ENCODE data around the gene TBX2. TPM values are rescaled to one million over a fixed set of nuclear protein-coding genes. Genes with fewer than 3 reads are reported as not detected.

Gene TBX2
- total RNA-seq, 2 donors from 2014 or later, result 5.0 to 5.3 TPM

DNA sequence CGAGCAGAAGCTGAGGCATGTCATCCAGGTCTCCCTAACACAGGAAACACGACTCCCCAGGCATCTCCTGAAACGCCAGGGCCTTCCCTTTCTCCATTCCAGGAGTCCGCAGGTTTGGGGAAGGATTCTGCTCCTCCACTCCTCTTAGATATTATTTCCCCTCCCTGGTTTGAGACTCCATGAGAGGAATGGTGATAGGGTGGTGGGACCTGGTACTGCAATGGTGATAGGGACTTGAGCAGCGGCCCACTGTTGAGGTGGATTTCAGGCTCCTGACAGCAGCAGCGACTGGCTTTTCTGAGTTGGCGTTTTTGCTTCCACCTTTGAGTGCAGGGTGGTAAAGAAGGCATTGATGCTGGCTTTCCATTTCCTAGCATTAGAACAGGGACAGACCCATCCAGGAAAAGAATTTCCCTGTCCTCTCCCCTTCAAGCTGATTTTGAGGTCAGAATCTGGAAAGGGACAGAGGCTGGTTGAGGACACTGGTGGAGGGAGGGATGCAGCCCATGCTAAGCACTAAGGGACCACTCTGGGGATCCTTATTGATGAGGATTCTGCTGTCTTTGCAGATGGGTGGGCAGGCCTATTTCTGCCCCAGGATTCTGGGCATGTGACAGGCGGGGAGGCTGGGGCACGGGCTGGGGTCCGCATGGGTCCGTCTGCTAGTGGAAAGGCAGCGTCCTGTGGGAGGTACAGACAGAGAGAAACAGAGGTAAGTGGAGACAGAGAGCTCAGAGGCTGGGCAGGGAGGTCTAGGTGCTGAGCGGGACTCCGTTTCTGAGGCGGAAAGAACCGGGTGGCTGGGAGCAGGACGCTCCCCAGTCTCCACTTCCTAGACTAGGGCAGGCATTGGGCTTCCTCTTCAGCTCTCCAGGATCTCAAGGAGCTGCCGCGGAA is 51.2 kb downstream of the TBX2 start:
- H3K9me3 ChIP-seq, result no peaks in the 10 kb centered on the region
- H3K36me3 ChIP-seq, result no peaks in the 10 kb centered on the region
- DNase-seq, result no peak
- no peak overlapping the region for H3K27ac ChIP-seq
- TF ChIP-seq, protein P1, sequence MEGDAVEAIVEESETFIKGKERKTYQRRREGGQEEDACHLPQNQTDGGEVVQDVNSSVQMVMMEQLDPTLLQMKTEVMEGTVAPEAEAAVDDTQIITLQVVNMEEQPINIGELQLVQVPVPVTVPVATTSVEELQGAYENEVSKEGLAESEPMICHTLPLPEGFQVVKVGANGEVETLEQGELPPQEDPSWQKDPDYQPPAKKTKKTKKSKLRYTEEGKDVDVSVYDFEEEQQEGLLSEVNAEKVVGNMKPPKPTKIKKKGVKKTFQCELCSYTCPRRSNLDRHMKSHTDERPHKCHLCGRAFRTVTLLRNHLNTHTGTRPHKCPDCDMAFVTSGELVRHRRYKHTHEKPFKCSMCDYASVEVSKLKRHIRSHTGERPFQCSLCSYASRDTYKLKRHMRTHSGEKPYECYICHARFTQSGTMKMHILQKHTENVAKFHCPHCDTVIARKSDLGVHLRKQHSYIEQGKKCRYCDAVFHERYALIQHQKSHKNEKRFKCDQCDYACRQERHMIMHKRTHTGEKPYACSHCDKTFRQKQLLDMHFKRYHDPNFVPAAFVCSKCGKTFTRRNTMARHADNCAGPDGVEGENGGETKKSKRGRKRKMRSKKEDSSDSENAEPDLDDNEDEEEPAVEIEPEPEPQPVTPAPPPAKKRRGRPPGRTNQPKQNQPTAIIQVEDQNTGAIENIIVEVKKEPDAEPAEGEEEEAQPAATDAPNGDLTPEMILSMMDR (IDR thresholded peaks at IDR 0.05), result no peak
- H3K4me3 ChIP-seq, result no peak overlapping the region
- peaks cover 57% of the 10 kb centered on the region for H3K27me3 ChIP-seq
- H3K9ac ChIP-seq (ENCODE audit: low read depth in 2 of 2, low read length in 2 of 2), result no peak overlapping the region
- intact Hi-C loops (cut with DNase I), result no loop called here
- H3K4me1 ChIP-seq, result peaks cover 9% of the 10 kb centered on the region

DNA sequence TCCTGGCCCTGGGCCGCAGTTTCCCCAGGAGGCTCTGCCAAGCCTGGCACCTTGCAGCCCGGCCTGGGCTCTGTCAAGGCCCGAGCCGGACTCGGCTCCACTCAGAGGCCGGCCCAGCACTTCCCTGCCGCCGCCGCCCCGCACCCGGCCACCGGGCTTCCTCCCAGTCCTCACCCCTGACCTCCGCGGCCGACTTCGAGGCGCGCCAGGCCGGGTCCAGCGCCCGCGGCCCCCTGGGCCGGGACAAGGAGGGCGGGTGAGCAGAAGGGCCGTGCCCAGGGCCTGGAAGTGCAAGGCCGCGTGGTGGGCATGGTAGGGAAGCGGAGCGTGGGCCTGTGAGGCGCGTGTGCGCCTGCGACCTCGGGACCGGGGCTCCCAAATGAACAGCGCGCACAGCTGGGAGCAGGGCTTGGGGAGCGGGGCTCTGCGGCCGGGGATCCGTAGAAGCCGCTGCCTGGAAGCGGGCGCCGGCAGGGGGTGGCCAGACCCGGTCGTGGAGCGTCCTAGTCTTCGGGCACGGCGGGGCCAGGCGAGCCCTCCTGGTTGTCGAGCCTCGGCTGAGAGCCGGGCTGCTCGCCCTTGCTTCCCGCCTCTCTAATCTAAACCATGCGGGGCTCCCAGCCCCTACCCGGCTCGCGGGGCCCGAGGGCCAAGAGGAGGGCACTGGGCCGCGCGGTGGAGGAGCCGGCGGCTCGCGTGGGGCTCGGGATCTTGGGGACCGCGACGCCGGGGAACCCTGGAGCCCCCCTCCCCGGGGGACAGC is 52.1 kb downstream of the TBX2 start:
- intact Hi-C loops (cut with DNase I), result no loop called here
- TF ChIP-seq, protein P1 (IDR thresholded peaks at IDR 0.05), result no peak
- H3K36me3 ChIP-seq, result no peaks in the 10 kb centered on the region
- no peak for DNase-seq
- H3K9me3 ChIP-seq, result no peaks in the 10 kb centered on the region
- peaks cover 65% of the 10 kb centered on the region for H3K27me3 ChIP-seq
- H3K9ac ChIP-seq (ENCODE audit: low read depth in 2 of 2, low read length in 2 of 2), result no peak overlapping the region
- peaks cover 9% of the 10 kb centered on the region for H3K4me1 ChIP-seq
- peak overlapping the region; percentile 8 for H3K4me3 ChIP-seq
- no peak overlapping the region for H3K27ac ChIP-seq

- TF ChIP-seq, protein P1 (IDR thresholded peaks at IDR 0.05), result no peak
- Histone ChIP-seq H3K9me3 (no peaks in the 10 kb centered on the region), H3K4me1 (peaks cover 9% of the 10 kb centered on the region), H3K9ac (ENCODE audit: low read depth in 2 of 2, low read length in 2 of 2) (no peak within 1 kb of the TSS), H3K36me3 (no peaks in the 10 kb centered on the region), H3K27me3 (peaks cover 71% of the 10 kb centered on the region), H3K4me3 (peak within 1 kb of the TSS; percentile 8), H3K27ac (no peak within 1 kb of the TSS)
- intact Hi-C loops (cut with DNase I), result no loop called here
- DNase-seq, result no peak
Measured at GRCh38 chr17:61452301-61453290, 53.0 kb downstream of the TBX2 start, which contains the start of gene TBX4. Gene TBX4, plus strand, starts transcription at chr17:61452422. Its CDS starts 4,069 bp downstream, at chr17:61456491.

GRCh38 chr17:61453566-61454380 is 54.1 kb downstream of the TBX2 start:
- Histone ChIP-seq H3K4me3 (no peak overlapping the region), H3K27ac (no peak overlapping the region), H3K27me3 (peaks cover 77% of the 10 kb centered on the region), H3K9me3 (no peaks in the 10 kb centered on the region), H3K36me3 (no peaks in the 10 kb centered on the region), H3K9ac (ENCODE audit: low read depth in 2 of 2, low read length in 2 of 2) (no peak overlapping the region), H3K4me1 (peaks cover 9% of the 10 kb centered on the region)
- no peak for DNase-seq
- TF ChIP-seq, protein P1 (IDR thresholded peaks at IDR 0.05), result no peak
- intact Hi-C loops (cut with DNase I), result no loop called here

All from colonic mucosa (tissue), 4 donors.